SIG-M5 treated with dmso at 0.1 percent for 504 hours (cell line): ENCODE measurements around the gene EIF4A3.
"Not testable (repeated sequence)": the region's sequence is repeated elsewhere in the genome, so short reads cannot be mapped to it uniquely, and the experiment has no call there.

Experiments
- DNase-seq: peaks from one replicate; lab custom pipeline; 2025; ENCODE audit not compliant: unreplicated experiment; lab: John Stamatoyannopoulos, UW

EIF4A3 gene

GRCh38 chr17:80173126-80173525, 26.2 kb upstream of the EIF4A3 start:
- no peak for DNase-seq

GRCh38 chr17:80171681-80172080, 24.8 kb upstream of the EIF4A3 start:
- no peak for DNase-seq

- peak; percentile 32 for DNase-seq
These were observed 23.0 kb upstream of the EIF4A3 start, which contains the start of gene CARD14 for GRCh38 chr17:80169784-80170500. Gene CARD14 (plus strand): TSS chr17:80170030. CDS start chr17:80181439, 11,409 bp downstream.

GRCh38 chr17:80169107-80169506, 22.2 kb upstream of the EIF4A3 start:
- no peak for DNase-seq

- DNase-seq = no peak
These were observed 21.4 kb upstream of the EIF4A3 start for GRCh38 chr17:80168371-80168770.

GRCh38 chr17:80166446-80166845, 19.5 kb upstream of the EIF4A3 start:
- DNase-seq = peak; percentile 20

- peak; percentile 8 for DNase-seq
These were observed 17.3 kb upstream of the EIF4A3 start for GRCh38 chr17:80164185-80164584.

GRCh38 chr17:80163336-80163735, 16.4 kb upstream of the EIF4A3 start:
- no peak for DNase-seq

GRCh38 chr17:80160536-80160935, 13.6 kb upstream of the EIF4A3 start:
- DNase-seq = no peak

- no peak for DNase-seq
These were observed 11.9 kb upstream of the EIF4A3 start for GRCh38 chr17:80158846-80159245.

- not testable (repeated sequence) for DNase-seq
These were observed 8.7 kb upstream of the EIF4A3 start for GRCh38 chr17:80155600-80155999.

GRCh38 chr17:80154166-80154565, 7.2 kb upstream of the EIF4A3 start:
- no peak for DNase-seq

- no peak for DNase-seq
These were observed 6.1 kb upstream of the EIF4A3 start for GRCh38 chr17:80153004-80153403.

- peak; percentile 92 for DNase-seq
These were observed 5.3 kb upstream of the EIF4A3 start for GRCh38 chr17:80152081-80152702.

- DNase-seq = no peak
These were observed 4.4 kb upstream of the EIF4A3 start for GRCh38 chr17:80151333-80151732.

GRCh38 chr17:80146121-80147034, 550 bp downstream of the EIF4A3 start:
- DNase-seq = peak; percentile 57

GRCh38 chr17:80145076-80146075, 1.6 kb downstream of the EIF4A3 start:
- DNase-seq = peak; percentile 42

GRCh38 chr17:80142929-80143328, 4.0 kb downstream of the EIF4A3 start:
- DNase-seq = no peak

- DNase-seq = no peak
These were observed 5.3 kb downstream of the EIF4A3 start for GRCh38 chr17:80141463-80142165.
